Heart left ventricle (tissue), 16 donors: ENCODE results near the gene KRT9. TPM values are rescaled to one million over a fixed set of nuclear protein-coding genes. Genes with fewer than 3 reads are reported as not detected.

Experiments used
- ATAC-seq, 4 donors: fragments of 200-7000 bp; cut with Tn5 transposase; one replicate each; pipeline ENCODE4 v1.9.1; 2020 to 2022; ENCODE audit warnings: moderate library complexity in 4 of 4, mild to moderate bottlenecking in 3 of 4, moderate number of reproducible peaks in 1 of 4
- DNase-seq, 5 donors: peaks; one replicate each; pipeline ENCODE4 v3.0.0-alpha.2; 2020
- H3K27ac ChIP-seq, 12 donors: fragments of 200-600 bp; sonication (generic) in 4 of 12; one replicate each; pipeline versions ENCODE4 v1.5.0 to v1.8.0; 2016 to 2022; ENCODE audit warnings: mild to moderate bottlenecking in 2 of 12
- H3K27me3 ChIP-seq, 9 donors: fragments of 200-600 bp; sonication (generic) in 2 of 9; one replicate each; pipeline versions ENCODE4 v1.5.1 to v1.8.0; 2016 to 2022; ENCODE audit warnings: mild to moderate bottlenecking in 3 of 9
- H3K36me3 ChIP-seq, 9 donors: fragments of 200-600 bp; sonication (generic) in 2 of 9; one replicate each; pipeline versions ENCODE4 v1.5.0 to v1.8.0; 2018 to 2022; ENCODE audit warnings: mild to moderate bottlenecking in 2 of 9
- H3K4me1 ChIP-seq, 12 donors: fragments of 200-600 bp; sonication (generic) in 4 of 12; one replicate each; pipeline versions ENCODE4 v1.5.0 to v1.8.0; 2016 to 2022; ENCODE audit warnings: mild to moderate bottlenecking in 3 of 12
- H3K4me3 ChIP-seq, 12 donors: fragments of 200-600 bp; sonication (generic) in 4 of 12; one replicate each; pipeline versions ENCODE4 v1.5.0 to v1.8.0; 2017 to 2022; ENCODE audit warnings: mild to moderate bottlenecking in 9 of 12, moderate library complexity in 4 of 12
- H3K9me3 ChIP-seq, 12 donors: fragments of 200-600 bp; sonication (generic) in 4 of 12; one replicate each; pipeline versions ENCODE4 v1.5.0 to v1.8.0; 2016 to 2022; ENCODE audit warnings: mild to moderate bottlenecking in 1 of 12
- POLR2A ChIP-seq, 2 donors: fragments of 450-650 bp; IDR thresholded peaks; one replicate each; pipeline ENCODE4 v1.6.1; 2017; ENCODE audit warnings: antibody characterized with exemption in 2 of 2, mild to moderate bottlenecking in 2 of 2, moderate library complexity in 2 of 2
- WGBS, 4 donors: extraction: QIAGEN DNeasy Blood & Tissue Kit in 2 of 4; methylation state at CpG; one replicate each; pipeline versions ENCODE4 v1.1.5 to v1.1.7; 2013 to 2018; 5-methylcytosine and 5-hydroxymethylcytosine counted together
- intact Hi-C, 10 donors: fragments of 100-400 bp; cut with DNase I; formaldehyde crosslinking; loops; one replicate each; pipeline versions ENCODE4 v1.11.1 to v1.14.2; 2022
- polyA plus RNA-seq, 2 donors: library from polyadenylated mRNA; stranded (reverse); fragments of 200-250 nt; gene quantifications; one replicate each; pipeline ENCODE4 v1.2.3, GENCODE V29; 2013
- total RNA-seq, 9 donors: library from RNA; depleted of rRNA in 2 of 9; stranded (reverse); fragments of >200 nt in 2 of 9; fragmentation: NEBNext Ultra II Directional in 3 of 9; extraction: Animal tissue kit (Norgen Biotek cat#: 25700) in 3 of 9; gene quantifications; one replicate each; pipeline versions ENCODE4 v1.1.0 to v1.2.4, GENCODE V29; 2016 to 2023
- TF ChIP-seq, protein P1 (sequence below), 12 donors: fragments of 200-600 bp; sonication (generic) in 4 of 12; IDR thresholded peaks; one replicate each; pipeline versions ENCODE4 v1.5.0 to v1.8.0; 2018 to 2022; ENCODE audit warnings: antibody characterized with exemption in 12 of 12, mild to moderate bottlenecking in 5 of 12
- donor health status: ischemic (EF 13 %, LVEDD 7.1; RV severe dilation, severe dysfunction).
- donor health status: healthy with polysubstance abuse.
- donor health status: DM: no; HTN: yes; CAD: no.
- donor health status: DM: no; HTN: no; CAD: no.
- donor health status: ischemic (EF 25% LVEDD 6.9; RV normal size, moderate dysfunction).
- donor health status: ischemic (EF 25% LVEDD 5.7; RV mildly dilated, moderate dysfunction).
- donor health status: healthy.
- donor health status: DM: yes; HTN: yes; CAD: no.
- donor health status: ischemic (EF 35%, LVEDD 5.7; RV mildly dilated, moderate dysfunction).
- donor health status: nonischemic (EF 11% LVEDD 7.7; RV severe dilation, severe dysfunction).
- donor health status: DM: yes; HTN: yes; CAD: no.
- donor health status: PGD.
- donor health status: ischemic (EF 29% LVEDD 5.4; RV normal size, mild dysfunction).
- donor health status: nonischemic (EF 23%, LVEDD 6.1; RV moderate dilation, normal function).

KRT9 gene
- total and polyA plus RNA-seq, 11 donors, result not detected

DNA sequence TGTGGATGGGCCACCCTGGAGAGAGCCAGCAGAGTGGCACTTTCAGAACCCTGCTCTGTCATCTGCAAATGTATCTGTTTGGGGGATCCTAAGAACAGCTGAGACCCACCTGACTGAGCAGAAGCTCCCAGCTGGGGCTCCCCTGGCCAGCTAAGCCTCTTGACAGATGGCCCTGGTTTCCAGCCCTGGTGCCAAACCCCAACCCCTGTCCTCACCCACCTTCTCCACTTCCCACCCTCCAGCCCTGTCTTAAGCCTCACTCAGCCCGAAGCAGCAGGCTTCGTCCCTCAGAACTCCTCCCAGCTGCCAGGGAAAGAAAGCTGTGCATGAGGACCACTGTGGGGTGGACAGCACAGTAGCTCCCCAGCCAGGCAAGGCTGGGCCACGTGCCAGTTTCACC lies 3.5 kb upstream of the KRT9 start:
- no peaks in the 10 kb centered on the region for H3K4me1 ChIP-seq
- H3K27ac ChIP-seq, result no peak overlapping the region
- intact Hi-C loops, result loop anchor here in 2 of 10 donors (5.0 kb wide), 1 partner anchor 72 kb away; no protein-coding TSS in a partner anchor
- no peaks in the 10 kb centered on the region for H3K9me3 ChIP-seq
- WGBS, 4 donors, result 47 to 64% (median 54%) methylated on average over 3 of the region's 3 CpGs
- H3K4me3 ChIP-seq, result no peak overlapping the region
- TF ChIP-seq POLR2A (IDR thresholded peaks at IDR 0.05), result no peak
- TF ChIP-seq, protein P1, sequence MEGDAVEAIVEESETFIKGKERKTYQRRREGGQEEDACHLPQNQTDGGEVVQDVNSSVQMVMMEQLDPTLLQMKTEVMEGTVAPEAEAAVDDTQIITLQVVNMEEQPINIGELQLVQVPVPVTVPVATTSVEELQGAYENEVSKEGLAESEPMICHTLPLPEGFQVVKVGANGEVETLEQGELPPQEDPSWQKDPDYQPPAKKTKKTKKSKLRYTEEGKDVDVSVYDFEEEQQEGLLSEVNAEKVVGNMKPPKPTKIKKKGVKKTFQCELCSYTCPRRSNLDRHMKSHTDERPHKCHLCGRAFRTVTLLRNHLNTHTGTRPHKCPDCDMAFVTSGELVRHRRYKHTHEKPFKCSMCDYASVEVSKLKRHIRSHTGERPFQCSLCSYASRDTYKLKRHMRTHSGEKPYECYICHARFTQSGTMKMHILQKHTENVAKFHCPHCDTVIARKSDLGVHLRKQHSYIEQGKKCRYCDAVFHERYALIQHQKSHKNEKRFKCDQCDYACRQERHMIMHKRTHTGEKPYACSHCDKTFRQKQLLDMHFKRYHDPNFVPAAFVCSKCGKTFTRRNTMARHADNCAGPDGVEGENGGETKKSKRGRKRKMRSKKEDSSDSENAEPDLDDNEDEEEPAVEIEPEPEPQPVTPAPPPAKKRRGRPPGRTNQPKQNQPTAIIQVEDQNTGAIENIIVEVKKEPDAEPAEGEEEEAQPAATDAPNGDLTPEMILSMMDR (IDR thresholded peaks at IDR 0.05), result no peak
- ATAC-seq, result no peak
- no peaks in the 10 kb centered on the region for H3K36me3 ChIP-seq
- peaks cover 3 to 62% (median 14%) of the 10 kb centered on the region in 9 donors for H3K27me3 ChIP-seq
- DNase-seq, result peak in 1 of 5 donors; percentile 29

DNA sequence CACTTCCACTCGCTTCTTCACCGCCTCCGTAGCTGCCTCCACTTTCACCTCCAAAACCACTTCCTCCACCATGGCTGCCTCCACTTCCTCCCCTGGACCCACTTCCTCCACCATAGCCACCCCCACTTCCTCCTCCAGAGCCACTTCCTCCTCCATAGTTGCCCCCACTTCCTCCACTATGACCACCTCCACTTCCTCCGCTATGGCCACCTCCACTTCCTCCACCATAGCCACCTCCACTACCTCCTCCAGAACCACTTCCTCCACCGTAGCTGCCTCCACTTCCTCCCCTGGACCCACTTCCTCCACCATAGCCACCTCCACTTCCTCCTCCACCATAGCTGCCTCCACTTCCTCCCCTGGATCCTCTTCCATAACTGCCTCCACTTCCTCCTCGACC lies 4.5 kb downstream of the KRT9 start:
- intact Hi-C loops, result no loop called here
- no peak overlapping the region for H3K4me3 ChIP-seq
- DNase-seq (peak in 1 of 5 donors; percentile 12), ATAC-seq (no peak)
- no peaks in the 10 kb centered on the region for H3K4me1 ChIP-seq
- H3K36me3 ChIP-seq, result no peaks in the 10 kb centered on the region
- H3K9me3 ChIP-seq, result no peaks in the 10 kb centered on the region
- H3K27ac ChIP-seq, result no peak overlapping the region
- TF ChIP-seq, protein P1 (IDR thresholded peaks at IDR 0.05), result no peak
- TF ChIP-seq POLR2A (IDR thresholded peaks at IDR 0.05), result no peak
- WGBS, 4 donors, result 77 to 83% (median 82%) methylated on average over 6 of the region's 6 CpGs
- peaks cover 0 to 45% (median 8%) of the 10 kb centered on the region in 9 donors for H3K27me3 ChIP-seq

DNA sequence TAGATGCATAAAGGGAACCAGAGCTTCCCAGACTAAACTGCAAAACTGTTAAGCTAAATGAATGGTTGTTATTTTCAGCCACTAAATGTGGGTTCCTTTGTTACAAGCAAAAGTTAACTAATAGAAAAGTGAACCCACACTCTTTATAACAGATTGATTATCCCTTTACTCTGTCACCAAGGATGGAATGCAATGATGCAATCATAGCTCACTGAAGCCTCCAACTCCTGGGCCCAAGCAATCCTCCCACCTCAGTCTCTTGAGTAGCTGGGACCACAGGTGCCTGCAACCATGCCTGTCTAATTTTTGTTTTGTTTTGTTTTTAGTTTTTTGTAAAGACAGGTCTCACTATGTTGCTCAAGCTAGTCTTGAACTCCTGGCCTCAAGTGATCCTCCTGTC lies 6.5 kb downstream of the KRT9 start:
- Histone ChIP-seq H3K27me3 (peaks cover 0 to 53% (median 13%) of the 10 kb centered on the region in 9 donors), H3K36me3 (no peaks in the 10 kb centered on the region), H3K27ac (no peak overlapping the region), H3K4me3 (no peak overlapping the region), H3K9me3 (no peaks in the 10 kb centered on the region), H3K4me1 (no peaks in the 10 kb centered on the region)
- DNase-seq (no peak), ATAC-seq (no peak)
- intact Hi-C loops, result no loop called here
- no peak for TF ChIP-seq POLR2A (IDR thresholded peaks at IDR 0.05)
- TF ChIP-seq, protein P1 (IDR thresholded peaks at IDR 0.05), result no peak

DNA sequence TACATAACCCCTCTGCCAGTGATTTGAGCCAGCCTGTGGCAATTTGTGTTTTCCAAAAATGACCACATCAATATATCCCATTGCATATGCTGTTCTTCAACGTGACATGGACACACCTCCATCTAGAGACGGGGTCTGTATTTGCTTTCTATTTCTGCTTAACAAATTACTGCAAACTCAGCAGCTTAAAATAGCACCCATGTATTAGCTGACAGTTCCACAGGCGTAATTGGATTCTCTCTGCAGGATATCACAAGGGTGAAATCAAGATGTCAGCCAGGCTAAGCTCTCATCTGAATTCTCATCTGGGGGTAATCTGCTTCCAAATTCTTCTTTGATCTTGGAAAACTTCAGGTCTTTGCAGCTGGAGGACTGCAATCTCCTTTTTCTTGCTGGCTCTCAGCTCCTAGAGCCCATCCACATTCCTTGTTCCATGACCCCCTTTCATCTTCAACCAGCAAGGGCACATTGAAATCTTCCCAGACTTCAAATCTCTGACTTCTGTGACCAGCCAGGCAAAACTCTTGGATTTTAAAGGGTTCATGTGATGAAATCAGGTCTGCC lies 8.2 kb downstream of the KRT9 start:
- intact Hi-C loops, result no loop called here
- H3K4me1 ChIP-seq, result no peaks in the 10 kb centered on the region
- WGBS, 4 donors, result 13 to 25% (median 21%) methylated on average over 3 of the region's 3 CpGs
- no peaks in the 10 kb centered on the region for H3K36me3 ChIP-seq
- no peak for TF ChIP-seq POLR2A (IDR thresholded peaks at IDR 0.05)
- TF ChIP-seq, protein P1 (IDR thresholded peaks at IDR 0.05), result no peak
- H3K9me3 ChIP-seq, result no peaks in the 10 kb centered on the region
- H3K4me3 ChIP-seq, result no peak overlapping the region
- no peak overlapping the region for H3K27ac ChIP-seq
- DNase-seq (no peak), ATAC-seq (no peak)
- peaks cover 0 to 61% (median 13%) of the 10 kb centered on the region in 9 donors for H3K27me3 ChIP-seq
